A549 (cell line): Measurements from ENCODE around the gene SLC7A10. TPM values are rescaled to one million over a fixed set of nuclear protein-coding genes. Genes with fewer than 3 reads are reported as not detected.

Experiments used
- ATAC-seq, 2 experiments: fragments of 200-7000 bp in 1 of 2; fragments of >200 bp in 1 of 2; cut with Nextera tagmentation in 1 of 2; cut with Tn5 transposase in 1 of 2; 3 replicates each; pipeline versions ENCODE4 v1.8.0 to v1.9.1; 2018 to 2020; ENCODE audit warnings: mild to moderate bottlenecking in 1 of 2, moderate library complexity in 1 of 2
- CTCF ChIA-PET: fragments of 300-600 bp; sonication (Branson Sonifier 250); formaldehyde crosslinking; extraction: SDS; loops from one replicate; lab custom pipeline; 2021; ENCODE audit warnings: antibody characterized with exemption, inconsistent platforms; lab: Yijun Ruan, JAX
- POLR2A ChIA-PET: fragments of 350-600 bp; formaldehyde crosslinking; extraction: SDS; loops from one replicate; lab custom pipeline; 2021; ENCODE audit warnings: antibody characterized with exemption, inconsistent platforms; lab: Yijun Ruan, JAX
- DNase-seq, 2 experiments: peaks; one replicate each; pipeline versions ENCODE4 v3.0.0 to v3.0.0-alpha.2; 2011 to 2016; ENCODE audit warnings: low read depth in 1 of 2, low spot score in 1 of 2
- FAIRE-seq: peaks from 2 replicates; lab custom pipeline; 2011; peaks lifted over from hg19 to GRCh38; lab: Jason Lieb, UNC
- H3K27ac ChIP-seq, 2 experiments: fragments of >200 bp; sonication (Bioruptor Twin); formaldehyde crosslinking; 3 replicates each; pipeline ENCODE4 v1.5.1; 2016 to 2017
- H3K4me1 ChIP-seq: fragments of >200 bp; sonication (Bioruptor Twin); formaldehyde crosslinking; 3 replicates; pipeline ENCODE4 v1.6.1; 2016
- H3K4me2 ChIP-seq: fragments of >200 bp; sonication (Bioruptor Twin); formaldehyde crosslinking; 3 replicates; pipeline ENCODE4 v1.6.1; 2016
- H3K4me3 ChIP-seq: fragments of >200 bp; sonication (Bioruptor Twin); formaldehyde crosslinking; 3 replicates; pipeline ENCODE4 v1.5.1; 2016
- H3K9me3 ChIP-seq: fragments of >200 bp; sonication (Bioruptor Twin); formaldehyde crosslinking; 3 replicates; pipeline ENCODE4 v1.6.1; 2016
- ATOH8 ChIP-seq: fragments of 250-450 bp; sonication (Bioruptor Pico); IDR thresholded peaks from 2 replicates; pipeline ENCODE4 v1.5.0; 2020; ENCODE audit warnings: low read depth, mild to moderate bottlenecking, moderate library complexity
- CEBPB ChIP-seq, 2 experiments: fragments of >200 bp in 1 of 2; sonication (Bioruptor Twin) in 1 of 2; formaldehyde crosslinking in 1 of 2; IDR thresholded peaks; 2 replicates each; pipeline ENCODE4 v1.6.1; 2012 to 2016
- FOSL2 ChIP-seq, 2 experiments: fragments of 450-650 bp in 1 of 2; fragments of >200 bp in 1 of 2; sonication (Bioruptor Twin) in 1 of 2; formaldehyde crosslinking; IDR thresholded peaks; 2 replicates each; pipeline versions ENCODE4 v1.5.0 to v1.6.1; 2016 to 2020; ENCODE audit warnings: mild to moderate bottlenecking in 1 of 2, moderate library complexity in 1 of 2
- HDAC2 ChIP-seq: fragments of 200-600 bp; sonication (generic); IDR thresholded peaks from 2 replicates; pipeline ENCODE4 v1.6.1; 2016
- HES2 ChIP-seq: fragments of >200 bp; sonication (Bioruptor Twin); formaldehyde crosslinking; IDR thresholded peaks from 2 replicates; pipeline ENCODE4 v1.6.1; 2016
- HOXB13 ChIP-seq: fragments of 250-450 bp; sonication (Bioruptor Pico); IDR thresholded peaks from 2 replicates; pipeline ENCODE4 v1.5.0; 2020; ENCODE audit warnings: low read depth, mild to moderate bottlenecking, moderate library complexity
- JUN ChIP-seq, 2 experiments: fragments of >200 bp; sonication (Bioruptor Twin); formaldehyde crosslinking; IDR thresholded peaks; 2 replicates in 1 of 2; 3 replicates in 1 of 2; pipeline ENCODE4 v1.6.1; 2016 to 2017
- MAFK ChIP-seq: fragments of 450-650 bp; IDR thresholded peaks from 2 replicates; pipeline ENCODE4 v1.6.1; 2014; ENCODE audit not compliant: partially characterized antibody
- POLR2A ChIP-seq: IDR thresholded peaks from 2 replicates; pipeline ENCODE4 v1.6.1; 2012; ENCODE audit warnings: mild to moderate bottlenecking, low read length
- POLR2AphosphoS2 ChIP-seq: conservative IDR thresholded peaks from 2 replicates; pipeline ENCODE4 v1.6.1; 2012; ENCODE audit warnings: low read length, improper control_type of control experiment, inconsistent platforms
- RAD21 ChIP-seq, 2 experiments: fragments of >200 bp in 1 of 2; sonication (Bioruptor Twin) in 1 of 2; formaldehyde crosslinking in 1 of 2; IDR thresholded peaks in 1 of 2; conservative IDR thresholded peaks in 1 of 2; 2 replicates in 1 of 2; 3 replicates in 1 of 2; pipeline ENCODE4 v1.6.1; 2012 to 2018; ENCODE audit warnings: inconsistent platforms in 1 of 2
- SMC3 ChIP-seq: fragments of >200 bp; sonication (Bioruptor Twin); formaldehyde crosslinking; IDR thresholded peaks from 3 replicates; pipeline ENCODE4 v1.6.1; 2018; ENCODE audit warnings: inconsistent platforms
- ZSCAN20 ChIP-seq: fragments of 250-450 bp; sonication (Bioruptor Pico); IDR thresholded peaks from 2 replicates; pipeline ENCODE4 v1.8.0; 2022; ENCODE audit warnings: mild to moderate bottlenecking, moderate library complexity
- WGBS: methylation state at CpG from one replicate; pipeline ENCODE4 v1.1.6; 2017; ENCODE audit errors: missing lambda C conversion rate; 5-methylcytosine and 5-hydroxymethylcytosine counted together
- polyA plus RNA-seq, 4 experiments: library from polyadenylated mRNA; depleted of rRNA in 3 of 4; stranded (reverse); fragments of >200 nt; fragmentation: RNase III in 1 of 4; extraction: RNeasy Plus Mini Kit Qiagen cat#74134 plus additional on column Dnase treatment in 1 of 4; gene quantifications; 2 replicates in 3 of 4; 3 replicates in 1 of 4; pipeline ENCODE4 v1.2.3, GENCODE V29; 2011 to 2017

SLC7A10 gene
- polyA plus RNA-seq, 2 of the 4 experiments (the other 2 are of a cell fraction) = 0.05 to 0.26 TPM

DNA sequence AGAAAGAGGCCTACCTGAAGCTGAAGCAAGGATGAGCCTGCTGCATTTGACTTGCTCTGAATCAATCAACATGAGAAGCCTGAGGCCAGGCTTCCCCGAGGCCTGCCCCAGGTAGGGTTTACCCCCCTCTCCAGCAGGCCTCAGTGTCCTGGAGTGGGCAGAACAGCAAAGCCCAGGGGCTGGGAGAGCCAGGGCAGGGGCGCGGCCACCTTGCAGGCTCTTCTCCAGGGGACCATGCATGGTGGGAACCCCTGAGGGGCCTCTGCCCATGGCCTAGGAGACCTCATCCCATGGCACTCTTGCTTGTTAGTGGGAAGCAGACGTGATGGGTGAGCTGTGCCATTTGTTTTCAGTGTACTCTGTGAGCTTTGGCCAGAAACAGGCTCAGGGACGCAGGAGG is 51.5 kb downstream of the SLC7A10 start:
- WGBS = 90% methylated on average over 5 of the region's 5 CpGs
- ChIA-PET POLR2A (interaction anchor here (0.6 to 0.7 kb wide), 2 partner anchors 11 to 593 kb away, joined by 3 read pairs; partner anchors contain the start of gene PDCD5), CTCF (interaction anchor here (2.1 to 16.8 kb wide), 5 partner anchors 13 to 49 kb away, joined by 7 to 279 read pairs (median 113); partner anchors contain the start of gene LRP3)
- Histone ChIP-seq H3K9me3 (peaks cover 4% of the 10 kb centered on the region; the same call in 1 of the 3 replicates), H3K4me1 (peaks cover 27% of the 10 kb centered on the region), H3K4me2 (no peak overlapping the region), H3K27ac (no peak overlapping the region), H3K4me3 (no peak overlapping the region)
- FAIRE-seq (no peak), DNase-seq (no peak), ATAC-seq (no peak)
- TF ChIP-seq POLR2A (peak; percentile 3; the same call in 1 of the 2 replicates), ZSCAN20 (no peak)

- peaks cover 26% of the 10 kb centered on the region for H3K9me3 ChIP-seq
- ATAC-seq (no peak), DNase-seq (peak in 1 of 2 experiments; percentile 42), FAIRE-seq (peak; percentile 74)
- WGBS = 65% methylated on average over 6 of the region's 6 CpGs
- POLR2A ChIA-PET = no interaction called here
- peaks cover 21% of the 10 kb centered on the region for H3K4me1 ChIP-seq
- H3K4me2 ChIP-seq = peak overlapping the region; percentile 29; the same call in 2 of the 3 replicates
- CTCF ChIA-PET = interaction anchor here (1.1 to 16.8 kb wide), 6 partner anchors 16 to 53 kb away, joined by 3 to 279 read pairs (median 10); partner anchors contain the start of gene LRP3
- peak; percentile 62 for TF ChIP-seq MAFK
- TF ChIP-seq FOSL2 (IDR thresholded peaks at IDR 0.05) = no peak; the same call in 1 of the 2 replicates
- TF ChIP-seq FOSL2 (CRISPR knock-in tag; IDR thresholded peaks at IDR 0.05) = peak; percentile 69
- no peak for TF ChIP-seq SMC3
- no peak overlapping the region for H3K27ac ChIP-seq
- no peak overlapping the region for H3K4me3 ChIP-seq
These were observed 53.7 kb downstream of the SLC7A10 start for GRCh38 chr19:33171916-33172359.

GRCh38 chr19:33171222-33171795 is 54.3 kb downstream of the SLC7A10 start:
- FAIRE-seq = peak; percentile 98
- Histone ChIP-seq H3K9me3 (peaks cover 29% of the 10 kb centered on the region), H3K4me1 (peaks cover 21% of the 10 kb centered on the region), H3K27ac (no peak overlapping the region), H3K4me3 (no peak overlapping the region), H3K4me2 (peak overlapping the region; percentile 29; the same call in 2 of the 3 replicates)
- no peak for DNase-seq
- ChIA-PET POLR2A (no interaction called here), CTCF (interaction anchor here (1.4 to 16.8 kb wide), 6 partner anchors 10 to 235 kb away, joined by 5 to 279 read pairs (median 11); partner anchors contain the start of gene LRP3)
- whole genome bisulfite sequencing = 93% methylated on average over 1 of the region's 1 CpG
- 0 out of 2 replicates have a peak, but pooled peaks have one; percentile 12 for TF ChIP-seq HOXB13 (CRISPR knock-in tag)
- no peak for TF ChIP-seq HDAC2
- no peak for ATAC-seq

DNA sequence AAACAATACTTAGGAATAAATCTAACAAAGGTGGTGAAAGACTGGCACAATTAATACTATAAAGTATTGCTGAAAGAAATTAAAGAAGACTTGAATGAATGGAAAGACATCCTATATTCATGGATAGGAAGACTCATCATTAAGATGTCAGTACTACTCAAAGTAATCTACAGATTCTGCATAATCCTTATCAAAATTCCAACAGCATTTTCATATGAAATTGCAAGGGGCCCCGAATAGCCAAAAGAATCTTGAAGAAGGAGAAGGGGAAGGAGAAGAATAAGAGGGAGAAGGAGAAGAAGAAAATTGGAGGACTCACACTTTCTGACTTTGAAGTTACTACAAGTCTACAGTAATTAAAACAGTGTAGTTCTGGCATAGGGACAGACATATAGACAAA is 57.1 kb downstream of the SLC7A10 start:
- H3K4me1 ChIP-seq = peaks cover 14% of the 10 kb centered on the region
- FAIRE-seq (peak; percentile 98), ATAC-seq (no peak), DNase-seq (no peak)
- ChIA-PET CTCF (interaction anchor here (1.2 to 16.8 kb wide), 4 partner anchors 8 to 35 kb away, joined by 3 to 279 read pairs (median 66); partner anchors contain the start of gene LRP3), POLR2A (interaction anchor here (4.6 kb wide), 1 partner anchor 8 kb away, joined by 26 read pairs; no protein-coding TSS in a partner anchor)
- no peak overlapping the region for H3K4me2 ChIP-seq
- no peak overlapping the region for H3K4me3 ChIP-seq
- TF ChIP-seq HES2 (no peak), CEBPB (IDR thresholded peaks at IDR 0.05) (no peak), HDAC2 (no peak), JUN (IDR thresholded peaks at IDR 0.05) (no peak), POLR2AphosphoS2 (no peak), FOSL2 (IDR thresholded peaks at IDR 0.05) (no peak), FOSL2 (CRISPR knock-in tag; IDR thresholded peaks at IDR 0.05) (no peak), ATOH8 (CRISPR knock-in tag) (no peak), RAD21 (conservative IDR thresholded peaks at IDR 0.05 in 1 of 2, IDR thresholded peaks at IDR 0.05 in 1 of 2) (no peak)
- WGBS = 45% methylated on average over 1 of the region's 1 CpG
- H3K27ac ChIP-seq = no peak overlapping the region
- peaks cover 29% of the 10 kb centered on the region for H3K9me3 ChIP-seq
